Measurements from ENCODE around the gene CD14.
"Not testable (repeated sequence)": the region's sequence is repeated elsewhere in the genome, so short reads cannot be mapped to it uniquely, and the experiment has no call there.

The CD14 gene

DNA sequence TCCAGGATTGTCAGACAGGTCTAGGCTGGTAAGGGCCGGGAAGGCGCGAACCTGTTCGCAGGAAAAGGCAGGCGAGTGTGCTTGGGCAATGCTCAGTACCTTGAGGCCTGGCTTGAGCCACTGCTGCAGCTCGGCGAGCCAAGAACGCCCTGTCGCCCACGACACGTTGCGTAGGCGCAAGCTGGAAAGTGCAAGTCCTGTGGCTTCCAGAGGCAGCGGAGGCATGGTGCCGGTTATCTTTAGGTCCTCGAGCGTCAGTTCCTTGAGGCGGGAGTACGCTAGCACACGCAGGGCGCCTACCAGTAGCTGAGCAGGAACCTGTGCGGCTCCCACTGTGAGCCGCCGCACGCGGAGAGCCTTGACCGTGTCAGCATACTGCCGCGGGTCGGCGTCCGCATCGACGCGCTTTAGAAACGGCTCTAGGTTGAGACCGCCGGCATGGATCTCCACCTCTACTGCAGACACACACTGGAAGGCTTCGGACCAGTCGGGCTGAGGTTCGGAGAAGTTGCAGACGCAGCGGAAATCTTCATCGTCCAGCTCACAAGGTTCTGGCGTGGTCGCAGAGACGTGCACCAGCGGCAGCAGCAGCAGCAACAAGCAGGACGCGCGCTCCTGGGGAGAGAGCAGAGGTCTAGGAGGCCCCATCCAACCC is 482 bp downstream of the CD14 start:
- peak overlapping the region; percentile 49 for H3K27ac ChIP-seq
- no peak for TF ChIP-seq CTCF (conservative IDR thresholded peaks at IDR 0.05)

- H3K27ac ChIP-seq = peak overlapping the region; percentile 49
- TF ChIP-seq CTCF (conservative IDR thresholded peaks at IDR 0.05) = no peak
Observed at GRCh38 chr5:140631831-140632365, 1.1 kb downstream of the CD14 start.

DNA sequence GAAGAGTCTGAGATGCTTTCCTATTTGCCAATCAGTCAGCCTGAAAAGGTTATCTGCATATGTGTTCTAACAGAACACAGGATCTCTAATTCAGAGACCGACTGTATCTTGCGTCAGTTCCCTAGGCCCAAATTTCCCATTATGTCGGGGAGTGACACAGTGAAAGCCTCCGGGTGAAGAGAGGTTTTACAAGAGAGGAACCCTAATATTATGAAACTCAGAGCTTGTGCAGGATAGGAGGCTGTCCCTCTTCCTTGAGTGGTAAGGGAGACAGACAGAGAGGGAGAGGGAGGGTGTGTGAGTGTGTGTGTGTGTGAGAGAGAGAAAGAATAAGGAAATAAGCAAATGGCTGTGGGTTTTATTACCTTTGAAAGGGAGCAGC is 1.9 kb downstream of the CD14 start:
- H3K27ac ChIP-seq = no peak overlapping the region
- TF ChIP-seq CTCF (conservative IDR thresholded peaks at IDR 0.05) = no peak

DNA sequence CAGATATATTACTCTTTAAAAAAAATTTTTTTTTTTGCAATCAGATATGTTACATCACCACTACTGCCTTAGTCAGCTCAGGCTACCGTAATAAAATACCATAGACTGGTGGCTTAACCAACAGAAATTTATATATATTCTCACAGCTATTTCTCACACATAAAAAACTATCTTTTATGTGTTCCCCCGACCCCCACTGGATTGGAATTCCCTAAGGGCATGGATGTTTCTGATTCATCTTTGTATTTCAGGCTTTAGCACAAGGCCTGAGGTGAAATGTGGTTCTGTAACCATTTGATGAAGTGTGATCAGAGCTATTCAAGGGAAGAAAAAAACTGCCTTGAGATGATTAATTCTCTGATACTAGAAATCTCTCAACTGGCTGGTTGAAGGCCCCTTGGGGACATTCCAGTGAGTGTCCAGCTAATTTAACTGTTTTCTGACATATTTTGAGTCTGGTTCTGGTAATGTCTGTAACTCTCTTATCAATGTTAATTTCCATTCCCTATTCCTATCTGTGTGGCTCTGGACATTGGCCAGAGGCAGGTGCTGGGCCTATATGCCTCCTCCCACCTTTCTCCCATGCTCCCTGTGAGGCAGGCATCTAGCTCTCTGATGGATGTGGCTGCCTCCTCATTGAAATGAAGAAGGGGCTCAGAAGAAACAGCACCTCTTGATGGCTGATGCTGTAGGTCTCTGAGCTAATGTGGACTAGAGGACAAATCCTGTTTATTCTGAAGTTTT is 2.5 kb downstream of the CD14 start:
- no peak overlapping the region for H3K27ac ChIP-seq
- no peak for TF ChIP-seq CTCF (conservative IDR thresholded peaks at IDR 0.05)

DNA sequence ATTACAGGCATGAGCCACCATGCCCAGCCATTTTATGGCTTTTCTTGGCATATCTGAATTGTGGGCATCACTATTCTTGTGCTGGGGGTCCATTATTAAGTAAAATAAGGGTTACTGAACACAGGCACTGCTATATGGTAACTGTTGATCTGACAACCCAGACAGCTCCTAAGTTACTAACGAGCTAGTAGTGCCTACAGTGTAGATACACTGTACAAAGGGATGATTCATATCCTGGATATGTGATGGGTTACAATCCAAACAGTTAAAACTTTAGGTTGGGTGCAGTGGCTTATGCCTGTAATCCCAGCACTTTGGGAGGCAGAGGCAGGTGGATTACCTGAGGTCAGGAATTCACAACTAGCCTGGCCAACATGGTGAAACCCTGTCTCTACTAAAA is 4.3 kb downstream of the CD14 start:
- TF ChIP-seq CTCF (conservative IDR thresholded peaks at IDR 0.05) = no peak
- H3K27ac ChIP-seq = no peak overlapping the region

GRCh38 chr5:140627972-140628371 is 5.0 kb downstream of the CD14 start:
- no peak overlapping the region for H3K27ac ChIP-seq
- no peak for TF ChIP-seq CTCF (conservative IDR thresholded peaks at IDR 0.05)

- not testable (repeated sequence) for H3K27ac ChIP-seq
Observed at GRCh38 chr5:140624886-140625285, 8.1 kb downstream of the CD14 start.

- H3K27ac ChIP-seq = not testable (repeated sequence)
Observed at GRCh38 chr5:140623061-140623460, 9.9 kb downstream of the CD14 start.

Measured in VCaP (cell line).